ENCODE data around the gene KCND3. TPM values are rescaled to one million over a fixed set of nuclear protein-coding genes. Genes with fewer than 3 reads are reported as not detected.

KCND3 gene
- total RNA-seq, 1 donor from 2014 or later, result 2.2 TPM

DNA sequence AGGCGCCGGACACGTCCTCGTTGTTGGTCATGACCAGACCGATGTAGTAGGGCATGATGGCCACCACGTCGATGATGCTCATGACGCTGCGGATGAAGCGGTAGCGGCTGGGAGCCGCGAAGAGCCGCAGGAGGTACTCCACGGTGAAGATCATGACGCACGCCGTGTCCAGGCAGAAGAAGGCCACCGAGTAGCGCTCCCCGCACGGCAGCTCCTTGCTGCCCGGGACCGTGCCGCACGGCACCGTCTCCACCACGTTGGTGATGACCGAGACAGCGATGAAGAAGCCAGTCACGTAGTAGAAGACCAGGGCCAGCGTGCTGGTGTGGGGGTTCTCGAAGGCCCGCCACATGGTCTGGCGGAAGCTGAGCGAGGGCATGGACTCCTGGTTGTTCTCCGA lies 7.6 kb downstream of the KCND3 start:
- Mint-ChIP-seq H3K36me3 (no peaks in the 10 kb centered on the region), H3K4me3 (no peak overlapping the region), H3K9me3 (no peaks in the 10 kb centered on the region), H3K27ac (no peak overlapping the region), H3K4me1 (ENCODE audit: unreplicated experiment) (no peaks in the 10 kb centered on the region), H3K27me3 (peaks cover 77% of the 10 kb centered on the region)
- TF ChIP-seq, protein P1, sequence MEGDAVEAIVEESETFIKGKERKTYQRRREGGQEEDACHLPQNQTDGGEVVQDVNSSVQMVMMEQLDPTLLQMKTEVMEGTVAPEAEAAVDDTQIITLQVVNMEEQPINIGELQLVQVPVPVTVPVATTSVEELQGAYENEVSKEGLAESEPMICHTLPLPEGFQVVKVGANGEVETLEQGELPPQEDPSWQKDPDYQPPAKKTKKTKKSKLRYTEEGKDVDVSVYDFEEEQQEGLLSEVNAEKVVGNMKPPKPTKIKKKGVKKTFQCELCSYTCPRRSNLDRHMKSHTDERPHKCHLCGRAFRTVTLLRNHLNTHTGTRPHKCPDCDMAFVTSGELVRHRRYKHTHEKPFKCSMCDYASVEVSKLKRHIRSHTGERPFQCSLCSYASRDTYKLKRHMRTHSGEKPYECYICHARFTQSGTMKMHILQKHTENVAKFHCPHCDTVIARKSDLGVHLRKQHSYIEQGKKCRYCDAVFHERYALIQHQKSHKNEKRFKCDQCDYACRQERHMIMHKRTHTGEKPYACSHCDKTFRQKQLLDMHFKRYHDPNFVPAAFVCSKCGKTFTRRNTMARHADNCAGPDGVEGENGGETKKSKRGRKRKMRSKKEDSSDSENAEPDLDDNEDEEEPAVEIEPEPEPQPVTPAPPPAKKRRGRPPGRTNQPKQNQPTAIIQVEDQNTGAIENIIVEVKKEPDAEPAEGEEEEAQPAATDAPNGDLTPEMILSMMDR (conservative IDR thresholded peaks at IDR 0.05), result no peak
- no peak for DNase-seq (ENCODE audit: extremely low spot score, unreplicated experiment)

DNA sequence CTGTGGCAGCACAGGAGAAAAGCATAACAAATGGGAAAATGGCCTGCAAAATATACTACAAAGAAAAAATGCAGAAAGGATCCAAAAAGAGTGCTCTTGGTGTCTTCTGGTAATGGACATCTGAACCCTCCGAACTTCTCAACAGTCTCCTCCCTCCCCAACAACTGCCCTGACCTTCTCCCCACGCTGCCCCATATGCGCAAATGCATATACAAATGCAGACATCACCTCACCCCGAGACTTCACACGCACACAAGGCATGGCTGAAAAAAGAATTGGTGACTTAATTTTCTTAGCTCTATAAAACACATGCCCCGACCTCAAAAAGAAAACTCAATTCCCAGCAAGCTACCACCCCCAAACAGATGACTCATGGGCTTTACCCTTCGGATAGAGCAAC lies 8.4 kb downstream of the KCND3 start:
- DNase-seq (ENCODE audit: extremely low spot score, unreplicated experiment), result no peak
- Mint-ChIP-seq H3K36me3 (no peaks in the 10 kb centered on the region), H3K4me3 (no peak overlapping the region), H3K27ac (no peak overlapping the region), H3K9me3 (no peaks in the 10 kb centered on the region), H3K4me1 (ENCODE audit: unreplicated experiment) (no peaks in the 10 kb centered on the region), H3K27me3 (peaks cover 77% of the 10 kb centered on the region)
- TF ChIP-seq, protein P1 (conservative IDR thresholded peaks at IDR 0.05), result no peak

DNA sequence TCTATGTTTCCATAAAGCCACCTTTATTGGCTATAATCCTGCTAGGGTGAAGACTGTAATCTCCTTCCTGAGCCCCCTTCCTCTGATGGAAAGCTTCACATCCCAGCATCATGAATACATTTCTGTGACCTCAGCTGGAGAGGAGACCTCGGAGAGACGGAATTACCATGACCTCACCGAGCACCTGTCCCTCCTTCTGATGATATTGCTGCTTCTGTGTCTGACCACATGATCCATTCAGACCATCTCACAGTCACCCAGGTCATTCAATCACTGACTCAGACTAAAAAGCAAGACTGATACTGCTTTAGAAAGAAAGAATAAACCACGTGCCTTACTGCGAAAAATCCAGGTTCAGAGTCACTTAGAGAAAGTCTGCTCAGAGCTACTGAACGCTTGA lies 8.8 kb downstream of the KCND3 start:
- H3K36me3 Mint-ChIP-seq, result no peaks in the 10 kb centered on the region
- TF ChIP-seq, protein P1 (conservative IDR thresholded peaks at IDR 0.05), result no peak
- H3K9me3 Mint-ChIP-seq, result no peaks in the 10 kb centered on the region
- H3K27me3 Mint-ChIP-seq, result peaks cover 76% of the 10 kb centered on the region
- H3K4me3 Mint-ChIP-seq, result no peak overlapping the region
- H3K27ac Mint-ChIP-seq, result no peak overlapping the region
- H3K4me1 Mint-ChIP-seq (ENCODE audit: unreplicated experiment), result no peaks in the 10 kb centered on the region
- no peak for DNase-seq (ENCODE audit: extremely low spot score, unreplicated experiment)

DNA sequence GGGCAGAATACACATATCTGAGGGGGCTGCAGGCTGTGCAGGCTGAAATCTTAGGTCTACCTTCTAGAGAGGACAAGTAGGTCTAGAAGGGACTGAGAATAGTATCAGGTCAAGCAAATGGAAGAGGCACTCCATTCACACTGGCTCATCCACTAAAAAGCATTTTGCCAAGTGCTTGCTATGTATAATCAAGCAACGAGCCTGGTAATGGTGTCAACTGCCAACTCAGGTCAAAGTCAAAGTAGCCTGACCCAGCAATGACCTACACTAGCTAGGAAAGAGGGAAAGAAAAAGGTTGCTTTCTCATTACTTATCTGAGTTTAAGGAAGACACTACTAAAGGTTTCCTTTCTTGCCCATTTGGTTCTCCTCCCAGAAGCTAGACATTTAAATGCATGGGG lies 10.8 kb downstream of the KCND3 start:
- TF ChIP-seq, protein P1 (conservative IDR thresholded peaks at IDR 0.05), result no peak
- Mint-ChIP-seq H3K27me3 (peaks cover 68% of the 10 kb centered on the region), H3K9me3 (no peaks in the 10 kb centered on the region), H3K4me3 (no peak overlapping the region), H3K4me1 (ENCODE audit: unreplicated experiment) (no peaks in the 10 kb centered on the region), H3K27ac (no peak overlapping the region), H3K36me3 (no peaks in the 10 kb centered on the region)
- DNase-seq (ENCODE audit: extremely low spot score, unreplicated experiment), result no peak

DNA sequence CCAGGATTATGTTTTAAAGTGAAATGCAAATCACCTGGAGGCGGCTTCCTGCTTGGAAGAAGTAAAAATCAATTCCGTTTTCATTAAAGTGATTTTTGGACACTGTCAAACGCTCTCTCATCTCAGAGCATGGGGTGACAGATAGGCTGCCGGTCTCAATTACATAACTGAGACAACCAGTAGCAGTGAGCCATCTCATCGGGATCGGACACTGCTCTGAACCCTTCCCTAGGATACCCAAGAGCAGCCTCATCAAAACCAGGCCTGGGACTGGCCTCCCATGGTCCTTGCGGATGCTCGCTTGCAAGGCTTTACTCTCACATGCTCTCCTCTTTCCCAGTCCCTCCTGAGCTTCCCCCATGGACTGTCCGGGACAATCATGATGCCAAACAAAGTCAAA lies 12.1 kb downstream of the KCND3 start:
- H3K36me3 Mint-ChIP-seq, result no peaks in the 10 kb centered on the region
- TF ChIP-seq, protein P1 (conservative IDR thresholded peaks at IDR 0.05), result no peak
- H3K27me3 Mint-ChIP-seq, result peaks cover 67% of the 10 kb centered on the region
- no peak overlapping the region for H3K4me3 Mint-ChIP-seq
- no peak overlapping the region for H3K27ac Mint-ChIP-seq
- H3K9me3 Mint-ChIP-seq, result no peaks in the 10 kb centered on the region
- H3K4me1 Mint-ChIP-seq (ENCODE audit: unreplicated experiment), result no peaks in the 10 kb centered on the region
- no peak for DNase-seq (ENCODE audit: extremely low spot score, unreplicated experiment)

DNA sequence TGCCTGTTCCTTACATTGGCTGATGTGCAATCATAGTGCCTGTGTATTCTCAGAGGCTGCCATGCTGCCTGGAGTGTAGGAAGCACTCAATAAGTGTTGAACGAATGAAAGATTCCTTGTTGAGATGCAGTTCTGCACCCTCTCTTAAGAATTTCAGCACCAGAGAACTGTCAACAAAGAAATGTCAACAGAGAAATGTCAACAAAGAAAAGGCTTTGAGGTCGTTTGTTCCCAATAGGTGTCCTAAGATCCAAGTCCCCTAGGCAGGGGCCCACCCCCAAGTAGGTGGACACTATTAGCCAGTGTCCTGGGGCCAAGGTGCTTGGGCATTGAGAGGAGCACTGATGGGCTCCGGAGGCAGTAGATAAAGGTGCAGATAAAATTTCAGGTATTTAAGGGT lies 12.6 kb downstream of the KCND3 start:
- TF ChIP-seq, protein P1 (conservative IDR thresholded peaks at IDR 0.05), result no peak
- DNase-seq (ENCODE audit: extremely low spot score, unreplicated experiment), result no peak
- H3K4me3 Mint-ChIP-seq, result no peak overlapping the region
- peaks cover 68% of the 10 kb centered on the region for H3K27me3 Mint-ChIP-seq
- H3K27ac Mint-ChIP-seq, result no peak overlapping the region
- H3K4me1 Mint-ChIP-seq (ENCODE audit: unreplicated experiment), result no peaks in the 10 kb centered on the region
- no peaks in the 10 kb centered on the region for H3K9me3 Mint-ChIP-seq
- H3K36me3 Mint-ChIP-seq, result no peaks in the 10 kb centered on the region

All from type B pancreatic cell (in vitro differentiated cells).